ENCODE data around the gene RAB36.

- no peak for TF ChIP-seq POLR2A (IDR thresholded peaks at IDR 0.05)
- TF ChIP-seq CTCF (IDR thresholded peaks at IDR 0.05 in 4 of 5, conservative IDR thresholded peaks at IDR 0.05 in 1 of 5): no peak
Observed at GRCh38 chr22:23145878-23146470, 697 bp downstream of the RAB36 start.

Data from gastrocnemius medialis (tissue), 4 donors.